Muscle layer of colon (tissue), 2 donors: ENCODE data around the gene NUP210.
"Not testable (repeated sequence)": the region's sequence is repeated elsewhere in the genome, so short reads cannot be mapped to it uniquely, and the experiment has no call there.

Experiments
- H3K27ac ChIP-seq: one replicate; pipeline ENCODE4 v1.7.0; 2013; ENCODE audit warnings: low read depth, mild to moderate bottlenecking, low read length, moderate library complexity
- H3K27me3 ChIP-seq, 2 donors: one replicate each; pipeline ENCODE4 v1.7.0; 2013; ENCODE audit warnings: low read length in 2 of 2, mild to moderate bottlenecking in 2 of 2; ENCODE audit not compliant: insufficient read depth in 2 of 2, control insufficient read depth in 1 of 2
- H3K36me3 ChIP-seq: one replicate; pipeline ENCODE4 v1.7.0; 2013; ENCODE audit warnings: mild to moderate bottlenecking, low read length; ENCODE audit not compliant: insufficient read depth
- H3K4me1 ChIP-seq: one replicate; pipeline ENCODE4 v1.7.0; 2013; ENCODE audit warnings: mild to moderate bottlenecking, low read length; ENCODE audit not compliant: insufficient read depth
- H3K4me3 ChIP-seq, 2 donors: one replicate each; pipeline ENCODE4 v1.7.0; 2013; ENCODE audit warnings: low read length in 2 of 2, low read depth in 1 of 2, mild to moderate bottlenecking in 1 of 2, moderate library complexity in 1 of 2
- H3K9ac ChIP-seq: one replicate; pipeline ENCODE4 v1.7.0; 2013; ENCODE audit warnings: low read length
- H3K9me3 ChIP-seq: one replicate; pipeline ENCODE4 v1.7.0; 2013; ENCODE audit warnings: mild to moderate bottlenecking, low read length
- donor health status: abdominal sarcoma.
- donor health status: Adenocarcinoma of cecum.

Gene NUP210

GRCh38 chr3:13379201-13379830, 40.8 kb downstream of the NUP210 start:
- no peak overlapping the region for H3K4me3 ChIP-seq
- no peak overlapping the region for H3K9ac ChIP-seq
- H3K9me3 ChIP-seq, result no peaks in the 10 kb centered on the region
- no peaks in the 10 kb centered on the region for H3K36me3 ChIP-seq
- H3K27me3 ChIP-seq, result no peaks in the 10 kb centered on the region
- no peaks in the 10 kb centered on the region for H3K4me1 ChIP-seq
- H3K27ac ChIP-seq, result no peak overlapping the region

DNA sequence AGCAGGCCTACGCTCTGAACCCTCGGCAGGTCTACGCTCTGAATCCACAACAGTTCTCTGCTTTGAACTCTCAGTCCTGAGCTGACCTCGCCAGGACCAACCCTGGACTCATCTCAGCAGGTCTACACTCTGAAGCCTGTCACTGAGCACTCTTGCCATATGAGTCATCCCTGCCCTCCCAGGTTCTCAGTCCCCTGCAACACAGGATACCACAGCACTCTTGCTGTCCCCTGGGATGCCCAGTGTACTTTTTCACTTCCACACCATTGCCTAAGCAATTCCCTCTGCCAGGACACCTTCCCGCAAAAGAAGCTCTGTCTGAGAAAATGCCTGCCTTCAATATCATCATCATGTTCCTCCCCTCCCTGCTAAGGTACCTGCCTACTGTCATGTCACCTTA, 42.0 kb downstream of the NUP210 start:
- no peaks in the 10 kb centered on the region for H3K4me1 ChIP-seq
- no peaks in the 10 kb centered on the region for H3K9me3 ChIP-seq
- no peak overlapping the region for H3K27ac ChIP-seq
- H3K9ac ChIP-seq, result no peak overlapping the region
- no peaks in the 10 kb centered on the region for H3K27me3 ChIP-seq
- no peaks in the 10 kb centered on the region for H3K36me3 ChIP-seq
- H3K4me3 ChIP-seq, result no peak overlapping the region

DNA sequence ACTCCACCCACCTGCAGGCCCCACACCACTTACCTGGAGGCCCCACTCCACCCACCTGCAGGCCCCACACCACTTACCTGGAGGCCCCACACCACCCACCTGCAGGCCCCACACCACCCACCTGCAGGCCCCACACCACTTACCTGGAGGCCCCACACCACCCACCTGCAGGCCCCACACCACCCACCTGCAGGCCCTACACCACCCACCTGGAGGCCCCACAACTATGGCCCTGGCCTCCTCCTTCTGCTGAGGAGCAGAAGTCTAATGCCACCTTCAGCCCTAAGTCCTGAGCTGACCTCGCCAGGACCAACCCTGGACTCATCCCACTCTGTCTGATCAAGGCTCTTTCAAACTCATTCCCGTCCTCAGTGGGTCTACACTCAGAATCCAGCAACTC, 42.4 kb downstream of the NUP210 start:
- not testable (repeated sequence) for H3K4me3 ChIP-seq, H3K36me3 ChIP-seq, H3K9ac ChIP-seq

GRCh38 chr3:13377021-13377420, 43.1 kb downstream of the NUP210 start:
- no peaks in the 10 kb centered on the region for H3K9me3 ChIP-seq
- H3K4me1 ChIP-seq, result no peaks in the 10 kb centered on the region
- no peaks in the 10 kb centered on the region for H3K27me3 ChIP-seq
- no peak overlapping the region for H3K9ac ChIP-seq
- no peaks in the 10 kb centered on the region for H3K36me3 ChIP-seq
- no peak overlapping the region for H3K4me3 ChIP-seq
- H3K27ac ChIP-seq, result no peak overlapping the region

More for the DNA sequence above, 42.4 kb downstream of the NUP210 start:
- not testable (repeated sequence) for H3K27ac ChIP-seq, H3K27me3 ChIP-seq, H3K4me1 ChIP-seq, H3K9me3 ChIP-seq

GRCh38 chr3:13376091-13376490, 44.0 kb downstream of the NUP210 start:
- Histone ChIP-seq H3K4me1 (no peaks in the 10 kb centered on the region), H3K4me3 (no peak overlapping the region), H3K27ac (no peak overlapping the region), H3K9ac (no peak overlapping the region), H3K9me3 (no peaks in the 10 kb centered on the region), H3K36me3 (no peaks in the 10 kb centered on the region), H3K27me3 (no peaks in the 10 kb centered on the region)

DNA sequence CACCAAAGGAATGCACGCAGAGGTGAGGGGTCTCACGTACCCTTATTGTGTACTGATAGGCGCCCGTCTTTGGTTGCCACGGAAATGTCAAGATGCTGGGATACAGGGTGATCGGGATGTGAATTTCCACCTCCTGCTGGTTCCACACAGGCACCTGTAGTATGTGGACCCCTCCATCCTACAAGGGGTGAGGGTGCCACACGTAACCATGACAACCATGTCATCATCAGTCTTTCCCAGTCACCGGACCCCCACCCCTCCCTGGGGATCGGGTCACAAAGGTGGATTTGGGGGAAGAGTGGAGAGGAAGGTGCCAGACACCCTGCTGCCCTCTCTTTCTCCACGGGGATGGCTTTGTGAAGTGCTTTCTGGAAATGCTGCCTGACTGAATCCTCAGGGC, 44.7 kb downstream of the NUP210 start:
- no peak overlapping the region for H3K9ac ChIP-seq
- no peak overlapping the region for H3K4me3 ChIP-seq
- H3K9me3 ChIP-seq, result no peaks in the 10 kb centered on the region
- no peaks in the 10 kb centered on the region for H3K36me3 ChIP-seq
- H3K4me1 ChIP-seq, result no peaks in the 10 kb centered on the region
- H3K27me3 ChIP-seq, result no peaks in the 10 kb centered on the region
- H3K27ac ChIP-seq, result no peak overlapping the region

- no peak overlapping the region for H3K27ac ChIP-seq
- no peak overlapping the region for H3K4me3 ChIP-seq
- no peak overlapping the region for H3K9ac ChIP-seq
- no peaks in the 10 kb centered on the region for H3K9me3 ChIP-seq
- H3K4me1 ChIP-seq, result no peaks in the 10 kb centered on the region
- no peaks in the 10 kb centered on the region for H3K27me3 ChIP-seq
- no peaks in the 10 kb centered on the region for H3K36me3 ChIP-seq
Observed at GRCh38 chr3:13373975-13374586, 46.0 kb downstream of the NUP210 start.

GRCh38 chr3:13372656-13373055, 47.5 kb downstream of the NUP210 start:
- H3K27ac ChIP-seq, result no peak overlapping the region
- H3K36me3 ChIP-seq, result no peaks in the 10 kb centered on the region
- H3K9me3 ChIP-seq, result no peaks in the 10 kb centered on the region
- no peak overlapping the region for H3K4me3 ChIP-seq
- no peaks in the 10 kb centered on the region for H3K4me1 ChIP-seq
- H3K9ac ChIP-seq, result no peak overlapping the region
- H3K27me3 ChIP-seq, result no peaks in the 10 kb centered on the region

GRCh38 chr3:13372126-13372525, 48.0 kb downstream of the NUP210 start:
- Histone ChIP-seq H3K4me3 (no peak overlapping the region), H3K9me3 (no peaks in the 10 kb centered on the region), H3K36me3 (no peaks in the 10 kb centered on the region), H3K27me3 (no peaks in the 10 kb centered on the region), H3K9ac (no peak overlapping the region), H3K4me1 (no peaks in the 10 kb centered on the region), H3K27ac (no peak overlapping the region)

GRCh38 chr3:13371100-13372075, 48.7 kb downstream of the NUP210 start:
- Histone ChIP-seq H3K9me3 (no peaks in the 10 kb centered on the region), H3K9ac (no peak overlapping the region), H3K36me3 (no peaks in the 10 kb centered on the region), H3K27ac (no peak overlapping the region), H3K4me3 (no peak overlapping the region), H3K27me3 (no peaks in the 10 kb centered on the region), H3K4me1 (no peaks in the 10 kb centered on the region)

DNA sequence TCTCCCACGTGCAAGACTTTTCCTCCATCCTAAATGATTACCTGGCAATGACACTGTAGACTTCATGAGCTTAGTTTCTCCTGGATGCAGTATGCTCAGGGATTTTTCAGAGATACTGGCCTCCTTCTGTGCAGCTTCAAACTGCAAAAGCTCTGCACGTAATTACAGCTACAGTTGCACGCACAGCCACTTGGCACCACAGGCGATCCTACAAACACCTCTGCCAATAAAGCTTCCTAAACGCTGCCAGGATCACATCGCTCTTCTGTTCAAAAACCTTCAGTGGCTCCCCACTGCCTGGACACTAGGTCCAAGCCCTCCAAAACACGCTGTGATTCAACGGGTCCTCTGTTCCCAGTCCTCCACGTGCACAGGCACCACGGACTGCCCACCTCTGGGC, 49.5 kb downstream of the NUP210 start:
- H3K36me3 ChIP-seq, result no peaks in the 10 kb centered on the region
- H3K9ac ChIP-seq, result no peak overlapping the region
- H3K27me3 ChIP-seq, result no peaks in the 10 kb centered on the region
- H3K4me1 ChIP-seq, result no peaks in the 10 kb centered on the region
- H3K9me3 ChIP-seq, result no peaks in the 10 kb centered on the region
- H3K4me3 ChIP-seq, result no peak overlapping the region
- H3K27ac ChIP-seq, result no peak overlapping the region
